SK-N-MC (cell line): ENCODE results near the gene PLPP3.

ENCODE experiments used
- DNase-seq: peaks from one replicate; pipeline ENCODE4 v3.0.0-alpha.2; 2011; ENCODE audit warnings: low read depth, low spot score
- H3K27ac ChIP-seq: fragments of 200-600 bp; sonication (generic); 2 replicates; pipeline ENCODE4 v1.5.1; 2016; ENCODE audit warnings: mixed run types
- H3K36me3 ChIP-seq: fragments of 200-600 bp; sonication (generic); 2 replicates; pipeline ENCODE4 v1.6.1; 2017; ENCODE audit warnings: antibody characterized with exemption, low read length, mixed read lengths; ENCODE audit not compliant: insufficient read depth
- H3K4me3 ChIP-seq: fragments of 200-600 bp; sonication (generic); 2 replicates; pipeline ENCODE4 v1.5.1; 2016
- H3K9ac ChIP-seq: fragments of 200-600 bp; sonication (generic); 2 replicates; pipeline ENCODE4 v1.8.0; 2017; ENCODE audit warnings: mixed run types, mixed read lengths; ENCODE audit not compliant: insufficient read length
- H3K9me3 ChIP-seq: fragments of 200-600 bp; sonication (generic); 2 replicates; pipeline ENCODE4 v1.6.1; 2017; ENCODE audit warnings: low read depth, mild to moderate bottlenecking, antibody characterized with exemption, low read length, moderate library complexity, mixed read lengths
- EZH2 ChIP-seq: fragments of 200-600 bp; sonication (generic); IDR thresholded peaks from one replicate; pipeline ENCODE4 v1.6.1; 2017; ENCODE audit warnings: antibody characterized with exemption
- FOXP2 ChIP-seq: optimal IDR thresholded peaks from 2 replicates; pipeline ENCODE3; 2011; ENCODE audit warnings: mild to moderate bottlenecking, moderate library complexity; ENCODE audit not compliant: insufficient read depth; ENCODE audit errors: extremely low read length, control extremely low read depth
- POLR2AphosphoS5 ChIP-seq: IDR thresholded peaks from 2 replicates; pipeline ENCODE4 v1.6.1; 2012; ENCODE audit warnings: mild to moderate bottlenecking, low read depth, low read length, borderline replicate concordance

The PLPP3 gene

DNA sequence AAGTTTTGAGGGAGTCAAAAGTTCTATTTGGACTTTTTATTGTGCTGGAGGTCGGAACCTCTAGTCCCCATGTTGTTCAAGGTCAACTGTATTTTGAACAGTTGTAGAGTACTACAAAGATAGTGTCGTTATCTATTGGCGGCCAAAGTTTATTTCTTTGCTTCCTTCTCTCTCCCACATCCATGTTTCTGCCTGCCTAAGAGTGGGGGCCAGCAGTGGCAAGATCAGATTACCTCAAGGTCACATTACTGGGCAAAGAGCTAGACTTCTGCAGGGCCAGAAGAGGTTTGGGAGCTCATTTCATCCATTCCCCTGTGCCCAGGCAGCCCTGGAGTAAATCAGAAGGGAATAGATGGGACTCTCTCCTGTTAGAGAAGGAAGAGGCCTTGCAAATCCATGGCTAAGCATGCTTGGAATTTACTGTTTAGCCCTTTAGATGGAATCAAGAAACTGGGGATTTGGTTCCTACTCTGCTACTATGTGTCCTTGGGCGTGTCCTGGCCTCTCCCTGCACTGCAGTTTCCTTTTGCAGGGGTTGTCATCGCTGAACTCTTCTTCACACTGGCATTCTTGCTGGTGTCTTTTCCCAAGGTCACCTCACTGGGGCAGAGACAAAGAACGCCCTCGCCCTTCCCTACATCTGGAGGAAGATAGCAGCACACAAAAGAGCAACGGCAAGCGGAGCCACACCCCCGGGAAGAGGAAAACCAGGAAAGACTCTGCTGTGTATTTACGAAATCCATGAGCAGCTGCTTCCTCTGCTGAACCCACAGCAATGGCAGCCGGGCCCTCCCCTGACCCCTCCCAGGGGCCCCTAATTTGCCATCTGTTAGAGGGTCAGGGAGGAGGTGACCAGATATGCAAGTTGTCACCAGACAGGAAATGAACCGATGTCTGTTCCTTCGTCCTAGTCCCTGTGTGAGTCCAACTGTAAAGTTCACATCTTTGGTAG, 73.3 kb downstream of the PLPP3 start:
- TF ChIP-seq POLR2AphosphoS5: no peak
- TF ChIP-seq EZH2: no peak
- no peak for TF ChIP-seq FOXP2
- Histone ChIP-seq H3K36me3 (no peaks in the 10 kb centered on the region), H3K27ac (no peak overlapping the region), H3K4me3 (no peak overlapping the region), H3K9ac (no peak overlapping the region), H3K9me3 (no peaks in the 10 kb centered on the region)
- no peak for DNase-seq

DNA sequence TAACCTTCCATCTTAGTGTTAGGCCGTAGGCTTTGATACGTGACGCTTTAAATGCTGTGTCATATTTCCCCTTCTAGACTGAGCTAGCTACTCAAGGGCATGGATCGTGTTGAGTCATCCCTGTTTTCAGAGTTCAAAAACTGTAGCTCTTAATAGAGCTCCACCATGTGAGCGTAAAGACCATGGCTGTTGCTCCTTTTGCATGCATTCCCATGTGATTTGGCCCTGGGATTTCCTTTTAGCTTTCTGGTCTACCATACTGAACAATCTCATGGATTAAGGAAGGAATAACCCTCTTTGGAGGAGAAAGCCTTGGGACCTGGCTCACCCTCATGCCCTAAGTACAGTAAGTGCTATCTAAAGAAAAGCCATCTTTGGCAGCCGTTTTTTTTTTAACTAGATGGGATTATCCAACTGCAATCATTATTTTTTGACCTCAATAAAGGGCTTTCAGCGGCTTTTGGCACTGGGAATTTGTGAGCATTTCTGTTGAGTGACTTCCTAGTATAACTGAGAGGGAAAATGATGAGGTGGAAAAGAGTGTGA, 76.6 kb downstream of the PLPP3 start:
- TF ChIP-seq EZH2: no peak
- no peak overlapping the region for H3K27ac ChIP-seq
- no peaks in the 10 kb centered on the region for H3K36me3 ChIP-seq
- no peak for DNase-seq
- H3K9ac ChIP-seq: no peak overlapping the region
- H3K4me3 ChIP-seq: no peak overlapping the region
- no peaks in the 10 kb centered on the region for H3K9me3 ChIP-seq

GRCh38 chr1:56501888-56502287, 77.5 kb downstream of the PLPP3 start:
- Histone ChIP-seq H3K4me3 (no peak overlapping the region), H3K27ac (no peak overlapping the region), H3K36me3 (no peaks in the 10 kb centered on the region), H3K9me3 (no peaks in the 10 kb centered on the region), H3K9ac (no peak overlapping the region)
- no peak for TF ChIP-seq POLR2AphosphoS5
- no peak for TF ChIP-seq FOXP2
- TF ChIP-seq EZH2: no peak
- DNase-seq: no peak

GRCh38 chr1:56501426-56501825, 77.9 kb downstream of the PLPP3 start:
- H3K27ac ChIP-seq: no peak overlapping the region
- no peak for DNase-seq
- no peak overlapping the region for H3K9ac ChIP-seq
- no peaks in the 10 kb centered on the region for H3K36me3 ChIP-seq
- no peaks in the 10 kb centered on the region for H3K9me3 ChIP-seq
- TF ChIP-seq FOXP2 (no peak), POLR2AphosphoS5 (no peak), EZH2 (no peak)
- H3K4me3 ChIP-seq: no peak overlapping the region

DNA sequence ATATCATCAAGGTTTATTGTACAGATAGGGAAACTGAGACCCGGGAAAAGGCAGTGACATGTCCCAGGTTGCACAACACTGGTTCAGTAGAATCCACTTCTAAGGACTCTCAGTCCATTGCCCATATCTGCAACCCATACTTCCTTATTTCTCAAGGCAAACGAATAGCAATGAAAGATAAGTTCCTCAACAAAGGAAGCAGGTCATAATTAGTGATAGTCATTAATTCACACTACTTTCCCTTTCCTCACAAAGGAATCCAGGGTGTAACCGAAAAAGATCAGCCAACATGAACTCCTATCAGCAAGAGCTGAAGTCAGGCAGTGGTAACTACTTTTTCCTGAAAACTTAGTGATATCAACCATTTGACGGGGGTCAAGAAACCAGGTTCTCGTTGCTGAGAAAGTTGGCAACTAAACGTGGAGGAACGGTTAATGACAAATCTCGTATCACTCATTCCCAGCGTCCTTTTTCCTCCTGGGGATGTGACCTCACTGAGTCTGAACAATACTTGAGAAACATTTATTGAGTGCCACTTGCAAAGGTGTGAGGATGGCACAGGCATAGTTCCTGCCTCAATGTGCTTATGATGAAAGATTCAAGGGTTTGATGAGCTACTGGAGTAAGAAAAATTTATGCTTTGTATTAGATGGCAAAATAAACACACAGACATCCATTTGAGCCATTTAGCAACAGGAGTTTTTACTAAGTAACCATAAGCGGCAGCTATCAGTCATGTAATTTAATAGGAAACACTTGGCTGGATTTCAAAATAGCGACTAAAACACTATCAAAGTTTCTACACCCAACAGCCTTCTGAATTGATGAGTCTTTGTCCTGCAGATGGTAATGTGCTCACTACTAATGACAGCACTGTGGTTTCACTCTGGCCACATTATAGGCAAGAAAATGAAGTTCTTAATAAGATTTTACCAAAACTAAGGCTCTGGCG, 82.3 kb downstream of the PLPP3 start:
- Histone ChIP-seq H3K9ac (no peak overlapping the region), H3K9me3 (no peaks in the 10 kb centered on the region), H3K27ac (no peak overlapping the region), H3K4me3 (no peak overlapping the region), H3K36me3 (no peaks in the 10 kb centered on the region)
- DNase-seq: no peak
- TF ChIP-seq EZH2 (no peak), FOXP2 (no peak), POLR2AphosphoS5 (no peak)

GRCh38 chr1:56496158-56496557, 83.2 kb downstream of the PLPP3 start:
- Histone ChIP-seq H3K27ac (no peak overlapping the region), H3K9me3 (no peaks in the 10 kb centered on the region), H3K4me3 (no peak overlapping the region), H3K36me3 (no peaks in the 10 kb centered on the region), H3K9ac (no peak overlapping the region)
- no peak for DNase-seq
- TF ChIP-seq FOXP2 (no peak), EZH2 (no peak), POLR2AphosphoS5 (no peak)

DNA sequence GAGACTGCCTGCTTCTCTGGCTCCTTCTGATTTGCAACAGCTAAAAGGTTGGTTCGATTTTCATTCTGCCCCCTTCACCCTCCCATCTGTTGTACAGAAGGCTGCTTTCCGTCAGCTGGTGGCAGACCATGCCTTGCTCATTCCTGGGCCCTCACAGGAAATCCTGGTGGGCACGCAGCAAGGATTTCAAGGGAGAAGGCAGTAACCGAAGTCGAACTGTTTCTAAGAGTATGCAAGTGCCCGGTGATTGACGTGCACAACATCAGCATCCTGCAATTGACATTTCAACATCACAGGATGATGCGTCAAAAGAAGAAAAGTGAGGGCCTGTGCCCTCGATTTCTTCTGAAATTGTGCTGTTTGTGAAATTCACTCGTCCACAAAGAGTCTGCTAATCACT, 83.8 kb downstream of the PLPP3 start:
- TF ChIP-seq POLR2AphosphoS5 (no peak), EZH2 (no peak), FOXP2 (no peak)
- Histone ChIP-seq H3K36me3 (no peaks in the 10 kb centered on the region), H3K4me3 (no peak overlapping the region), H3K9ac (no peak overlapping the region), H3K9me3 (no peaks in the 10 kb centered on the region), H3K27ac (no peak overlapping the region)
- DNase-seq: no peak

- TF ChIP-seq FOXP2: no peak
- TF ChIP-seq EZH2: no peak
- TF ChIP-seq POLR2AphosphoS5: no peak
- Histone ChIP-seq H3K9ac (no peak overlapping the region), H3K36me3 (no peaks in the 10 kb centered on the region), H3K4me3 (no peak overlapping the region), H3K27ac (no peak overlapping the region), H3K9me3 (no peaks in the 10 kb centered on the region)
- no peak for DNase-seq
These were observed 85.1 kb downstream of the PLPP3 start for GRCh38 chr1:56494306-56494705.
